Measurements from ENCODE around the gene FOXM1. TPM values are rescaled to one million over a fixed set of nuclear protein-coding genes. Genes with fewer than 3 reads are reported as not detected.
"Not testable (repeated sequence)": the region's sequence is repeated elsewhere in the genome, so short reads cannot be mapped to it uniquely, and the experiment has no call there.

FOXM1 gene
- total RNA-seq, 1 donor from 2014 or later = 1.2 TPM

DNA sequence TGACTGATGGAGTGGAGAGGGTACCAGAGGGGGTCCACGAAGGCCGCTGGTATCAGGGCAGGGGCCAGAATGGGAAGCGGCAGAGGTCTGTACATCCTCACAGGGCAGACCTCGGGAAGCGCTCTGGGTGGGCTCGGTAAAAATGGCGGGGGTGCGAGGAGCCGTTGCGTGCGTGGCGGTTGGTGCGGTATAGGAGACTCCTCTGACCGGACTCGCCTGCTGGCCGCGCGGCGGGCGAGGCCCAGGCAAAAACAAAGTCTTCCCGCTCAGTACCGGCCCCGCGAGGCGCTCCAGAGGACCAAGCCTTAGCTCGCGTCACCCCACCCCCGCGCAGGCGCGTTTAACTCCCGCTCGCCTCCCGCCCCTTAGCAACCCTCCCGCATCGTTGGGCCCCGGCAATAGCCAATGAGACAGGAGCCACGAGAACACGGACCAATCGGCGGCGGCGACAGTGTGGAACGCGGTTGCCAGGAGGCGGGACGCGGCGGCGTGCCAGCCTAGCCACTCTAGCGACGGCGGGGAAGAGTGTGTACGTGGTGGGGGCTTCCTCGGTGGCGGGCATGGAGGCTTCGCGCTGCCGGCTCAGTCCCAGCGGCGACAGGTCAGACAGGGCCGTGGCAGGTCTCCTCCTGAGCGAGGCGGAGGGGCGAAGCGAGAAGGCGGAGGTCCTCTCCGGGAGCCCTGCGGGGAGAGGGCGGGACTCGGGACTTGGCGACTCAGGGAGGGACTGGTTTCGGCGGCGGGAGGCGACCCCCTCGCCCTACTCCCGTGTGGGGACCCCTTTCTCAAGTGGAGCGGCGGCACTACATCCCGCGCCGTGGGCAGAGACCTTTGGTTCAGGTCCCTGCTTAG is 13.6 kb upstream of the FOXM1 start, which contains the start of gene TULP3:
TULP3 (plus strand) TSS at position 504 of the 852 bp plus-strand sequence; CDS start at position 561, 57 bp downstream.
- DNase-seq (ENCODE audit: missing footprints) (peak; percentile 99), ATAC-seq (peak; percentile 99)
- intact Hi-C loops (cut with DNase I) = loop anchor here (2.0 to 5.0 kb wide), 2 partner anchors 67 to 146 kb away; partner anchors contain the start of gene TEAD4

DNA sequence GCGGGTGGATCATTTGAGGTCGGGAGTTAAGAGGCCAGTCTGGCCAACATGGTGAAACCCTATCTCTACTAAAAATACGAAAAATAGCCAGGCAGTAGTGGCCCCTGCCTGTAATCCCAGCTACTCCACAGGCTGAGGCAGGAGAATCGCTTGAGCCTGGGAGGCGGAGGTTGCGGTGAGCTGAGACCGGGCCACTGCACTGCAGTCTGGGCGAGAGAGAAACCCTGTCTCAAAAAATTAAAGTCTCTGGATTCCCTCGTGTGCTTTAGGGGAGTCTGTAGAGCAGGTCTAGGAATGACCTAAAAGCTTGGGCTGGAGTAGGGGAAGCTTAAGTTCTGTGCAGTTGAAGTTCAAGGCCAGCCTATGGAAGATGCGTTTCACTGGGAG is 13.0 kb upstream of the FOXM1 start:
- DNase-seq (ENCODE audit: missing footprints) (no peak), ATAC-seq (no peak)
- intact Hi-C loops (cut with DNase I) = loop anchor here (2.0 to 5.0 kb wide), 2 partner anchors 67 to 147 kb away; partner anchors contain the start of gene TEAD4

DNA sequence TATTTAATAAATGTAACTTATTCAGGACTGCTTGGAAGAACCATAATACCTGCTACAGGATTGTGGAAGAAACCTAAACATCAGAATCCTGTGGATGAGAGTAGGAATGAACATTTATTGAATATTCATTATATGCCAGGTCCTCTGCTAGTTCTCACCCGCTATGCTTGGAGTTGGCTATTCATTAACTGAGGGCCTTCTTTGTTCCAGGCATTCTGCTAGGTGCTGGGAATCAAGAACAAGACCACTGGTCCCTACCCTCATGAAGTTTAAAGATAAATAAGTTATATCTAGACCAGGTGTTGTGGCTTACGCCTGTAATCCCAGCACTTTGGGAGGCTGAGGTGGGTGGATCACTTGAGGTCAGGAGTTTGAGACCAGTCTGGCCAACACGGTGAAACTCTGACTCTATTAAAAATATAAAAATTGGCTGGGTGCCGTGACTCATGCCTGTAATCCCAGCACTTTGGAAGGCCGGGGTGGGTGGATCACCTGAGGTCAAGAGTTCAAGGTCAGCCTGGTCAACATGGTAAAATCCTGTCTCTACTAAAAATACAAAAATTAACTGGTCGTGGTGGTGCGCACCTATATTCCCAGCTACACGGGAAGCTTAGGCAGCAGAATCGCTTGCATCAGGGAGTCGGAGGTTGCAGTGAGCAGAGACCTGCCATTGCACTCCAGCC is 9.9 kb upstream of the FOXM1 start:
- DNase-seq (ENCODE audit: missing footprints) (no peak), ATAC-seq (no peak)
- intact Hi-C loops (cut with DNase I) = loop anchor here (5.0 kb wide), 1 partner anchor 55 kb away; no protein-coding TSS in a partner anchor

DNA sequence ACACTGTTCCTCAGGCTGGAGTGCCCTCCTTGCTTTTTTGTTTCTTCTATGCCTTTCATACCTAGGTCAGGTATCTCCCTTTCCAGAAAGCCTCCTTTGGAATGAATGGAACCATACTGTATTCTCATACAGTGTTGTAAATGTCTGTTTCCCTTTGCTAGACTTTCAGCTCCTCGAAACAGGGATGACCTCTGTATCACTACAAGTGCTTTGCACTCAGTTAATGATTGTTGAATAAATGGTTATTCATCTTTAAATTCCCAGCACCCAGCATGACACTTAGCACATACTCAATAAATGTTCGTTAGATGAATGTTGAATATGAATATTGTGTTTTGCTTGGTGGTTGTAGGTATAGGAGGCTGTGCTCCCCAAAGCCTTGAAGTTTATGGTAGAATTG is 7.8 kb upstream of the FOXM1 start:
- intact Hi-C loops (cut with DNase I) = loop anchor here (5.0 kb wide), 1 partner anchor 57 kb away; no protein-coding TSS in a partner anchor
- DNase-seq (ENCODE audit: missing footprints) = no peak
- ATAC-seq = no peak

GRCh38 chr12:2879853-2880252 is 2.9 kb upstream of the FOXM1 start:
- ATAC-seq (no peak), DNase-seq (ENCODE audit: missing footprints) (no peak)
- intact Hi-C loops (cut with DNase I) = no loop called here

DNA sequence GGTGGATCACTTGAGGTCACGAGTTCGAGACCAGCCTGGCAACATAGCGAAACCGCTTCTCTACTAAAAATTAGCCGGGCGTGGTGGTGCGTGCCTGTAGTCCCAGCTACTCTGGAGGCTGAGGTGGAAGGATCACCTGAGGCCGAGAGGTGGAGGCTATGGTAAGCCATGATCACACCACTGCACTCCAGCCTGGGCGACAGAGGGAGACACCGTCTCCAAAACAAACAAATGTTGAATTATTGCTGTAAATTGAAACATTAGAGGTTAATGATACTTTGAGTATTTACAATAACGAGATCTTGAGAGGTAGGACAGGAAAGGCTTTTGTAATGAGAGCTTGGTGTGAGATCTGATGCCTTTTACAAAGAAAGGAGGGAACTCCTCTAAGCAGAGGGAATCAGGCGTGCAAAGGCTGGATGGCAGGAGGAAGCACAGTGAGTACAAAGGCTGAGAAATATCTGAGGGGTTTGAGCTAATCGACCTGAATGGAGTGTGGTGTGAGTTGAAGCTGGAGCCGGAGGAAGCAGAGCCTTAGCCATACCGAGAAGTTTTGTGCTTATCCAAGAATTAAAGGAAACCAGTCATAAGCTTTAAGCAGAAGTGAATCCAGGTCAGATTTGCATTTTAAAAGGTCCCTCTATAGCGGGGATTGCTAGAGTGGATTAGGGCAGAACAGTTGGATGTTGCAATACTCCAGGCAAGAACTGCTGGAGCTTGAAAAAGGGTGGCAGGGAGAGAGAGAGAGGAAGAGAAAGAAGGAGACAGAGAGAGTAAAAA is 1.2 kb upstream of the FOXM1 start:
- DNase-seq (ENCODE audit: missing footprints) (no peak), ATAC-seq (no peak)
- intact Hi-C loops (cut with DNase I) = no loop called here

GRCh38 chr12:2876431-2877046 is 435 bp downstream of the FOXM1 start:
- intact Hi-C loops (cut with DNase I) = no loop called here
- no peak for ATAC-seq
- DNase-seq (ENCODE audit: missing footprints) = no peak

DNA sequence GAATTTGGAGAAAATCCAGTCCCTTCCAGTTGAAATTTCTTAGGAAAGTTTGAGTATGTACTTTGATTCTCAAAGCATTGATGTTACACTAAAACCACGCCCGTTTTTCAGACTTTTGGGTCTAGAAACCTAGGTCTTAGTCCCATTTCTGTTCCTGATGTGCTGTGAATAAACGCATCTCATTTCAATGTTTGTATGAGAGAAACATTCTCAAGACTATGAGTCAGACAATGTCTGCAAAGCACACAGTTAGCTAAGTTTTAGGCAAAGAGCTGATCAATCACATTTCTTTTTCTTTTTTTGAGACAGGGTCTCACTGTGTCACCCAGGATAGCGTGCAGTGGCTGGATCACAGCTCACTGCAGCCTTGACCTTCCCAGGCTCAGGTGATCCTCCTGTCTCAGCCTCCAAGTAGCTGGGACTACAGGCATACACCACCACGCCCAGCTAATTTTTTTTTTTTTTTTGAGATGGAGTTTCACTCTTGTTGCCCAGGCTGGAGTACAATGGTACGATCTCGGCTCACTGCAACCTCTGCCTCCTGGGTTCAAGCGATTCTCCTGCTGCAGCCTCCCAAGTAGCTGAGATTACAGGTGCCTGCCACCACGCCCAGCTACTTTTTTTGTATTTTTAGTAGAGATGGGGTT is 7.9 kb downstream of the FOXM1 start:
- intact Hi-C loops (cut with DNase I); DNase-seq (ENCODE audit: missing footprints); ATAC-seq: not testable (repeated sequence)

- no peak for ATAC-seq
- intact Hi-C loops (cut with DNase I) = no loop called here
- no peak for DNase-seq (ENCODE audit: missing footprints)
Observed at GRCh38 chr12:2864198-2864597, 12.8 kb downstream of the FOXM1 start.

DNA sequence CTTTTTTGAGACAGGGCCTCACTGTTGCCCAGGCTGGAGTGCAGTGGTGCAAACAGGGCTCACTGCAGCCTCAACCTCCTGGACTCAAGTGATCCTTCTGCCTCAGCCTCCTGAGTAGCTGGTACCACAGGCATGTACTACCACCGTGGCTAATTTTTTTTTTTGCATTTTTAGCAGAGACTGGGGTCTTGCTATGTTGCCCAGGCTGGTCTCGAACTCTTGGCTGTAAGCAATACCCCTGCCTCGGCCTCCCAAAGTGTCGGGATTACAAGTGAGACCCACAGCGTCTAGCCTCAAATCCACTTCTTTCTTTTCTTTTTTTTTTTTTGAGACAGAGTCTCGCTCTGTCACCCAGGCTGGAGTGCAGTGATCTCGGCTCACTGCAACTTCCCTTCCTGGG is 13.6 kb downstream of the FOXM1 start:
- ATAC-seq; DNase-seq (ENCODE audit: missing footprints); intact Hi-C loops (cut with DNase I): not testable (repeated sequence)

DNA sequence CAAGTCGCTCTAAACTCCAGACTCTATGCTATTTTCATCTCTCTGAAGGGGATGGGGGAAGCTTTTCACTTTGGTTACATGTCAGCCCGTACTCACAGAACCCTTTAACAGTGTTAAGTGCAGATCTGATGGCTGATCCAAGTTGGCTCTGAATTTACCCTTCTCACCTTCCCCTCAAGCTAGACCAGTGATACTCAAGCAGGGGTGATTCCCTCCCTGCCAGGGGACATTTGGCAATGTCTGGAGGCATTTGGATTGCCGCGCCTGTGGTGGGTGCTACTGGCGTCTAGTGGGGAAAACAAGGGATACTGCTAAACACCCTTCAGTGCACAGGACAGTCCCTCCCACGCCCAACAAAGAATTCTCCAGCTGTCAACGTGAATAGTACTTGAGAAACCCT is 14.1 kb downstream of the FOXM1 start:
- no peak for ATAC-seq
- intact Hi-C loops (cut with DNase I) = no loop called here
- DNase-seq (ENCODE audit: missing footprints) = no peak

DNA sequence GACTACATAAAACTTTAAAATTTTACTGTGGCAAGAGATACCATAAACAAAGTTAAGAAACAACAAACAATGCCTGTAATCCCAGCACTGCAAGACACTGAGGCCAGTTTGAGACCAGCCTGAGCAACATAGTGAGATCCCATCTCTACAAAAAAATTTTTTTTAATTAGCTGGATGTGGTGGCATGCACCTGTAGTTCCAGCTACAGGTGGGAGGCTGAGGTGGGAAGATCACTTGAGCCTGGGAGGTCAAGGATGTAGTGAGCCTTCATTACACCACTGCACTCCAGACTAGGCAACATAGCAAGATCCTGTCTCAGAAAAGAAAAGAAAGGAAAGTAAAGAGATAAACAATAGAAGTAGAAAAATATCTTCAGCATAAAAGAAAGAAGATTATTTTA is 16.8 kb downstream of the FOXM1 start:
- no peak for DNase-seq (ENCODE audit: missing footprints)
- intact Hi-C loops (cut with DNase I) = no loop called here
- no peak for ATAC-seq

DNA sequence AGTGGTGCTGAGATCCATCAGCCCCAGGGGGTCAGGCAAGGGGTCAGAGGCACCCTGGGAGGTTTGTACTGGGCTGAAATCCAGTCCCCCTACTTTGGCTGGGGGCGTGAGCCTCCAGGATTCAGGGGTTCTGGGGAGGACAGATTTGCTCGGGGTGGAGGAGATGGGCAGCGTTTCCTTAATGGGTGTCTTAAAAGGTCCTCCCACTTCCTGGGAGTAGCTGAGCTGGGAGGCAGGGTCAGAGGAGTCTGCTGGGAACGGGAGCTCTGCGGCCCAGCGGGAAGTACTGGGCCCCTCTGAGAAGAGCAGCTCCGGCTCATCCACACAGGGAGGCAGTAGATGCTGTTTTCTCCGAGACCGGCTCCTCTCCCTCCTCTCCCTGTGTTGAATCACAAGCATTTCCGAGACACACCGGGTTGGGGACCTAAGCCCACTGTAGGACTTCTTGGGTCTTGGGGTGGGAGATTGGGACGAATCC is 18.0 kb downstream of the FOXM1 start:
- ATAC-seq = peak; percentile 44
- intact Hi-C loops (cut with DNase I) = no loop called here
- DNase-seq (ENCODE audit: missing footprints) = no peak

GRCh38 chr12:2858334-2858733 is 18.6 kb downstream of the FOXM1 start:
- ATAC-seq = no peak
- intact Hi-C loops (cut with DNase I) = no loop called here

DNA sequence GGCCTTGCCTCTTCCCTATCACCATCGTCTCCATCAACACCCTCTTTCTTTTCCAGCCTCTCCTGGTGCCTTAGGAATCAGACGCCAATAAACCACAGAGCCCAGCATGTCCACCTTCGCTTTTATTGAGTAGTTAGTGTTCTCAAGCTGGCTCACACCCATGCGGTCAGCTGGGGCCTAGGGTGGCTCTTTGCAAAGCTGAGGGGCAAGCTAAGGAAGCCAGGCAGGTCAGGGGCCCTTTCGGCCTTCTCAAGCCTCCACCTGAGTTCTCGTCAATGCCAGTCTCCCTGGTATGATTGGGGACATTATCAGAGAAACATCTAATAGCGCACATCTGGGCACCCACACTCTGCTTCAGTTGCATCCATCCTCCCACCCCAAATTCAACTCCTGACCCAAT is 19.4 kb downstream of the FOXM1 start:
- intact Hi-C loops (cut with DNase I) = no loop called here
- no peak for ATAC-seq
- no peak for DNase-seq (ENCODE audit: missing footprints)

More at GRCh38 chr12:2858334-2858733, 18.6 kb downstream of the FOXM1 start:
- no peak for DNase-seq (ENCODE audit: missing footprints)

GRCh38 chr12:2857021-2857431 is 19.9 kb downstream of the FOXM1 start, which contains the start of gene TEX52:
TEX52 (minus strand) TSS chr12:2857039; CDS start chr12:2857026, 13 bp downstream.
- ATAC-seq = no peak
- intact Hi-C loops (cut with DNase I) = no loop called here
- DNase-seq (ENCODE audit: missing footprints) = no peak

DNA sequence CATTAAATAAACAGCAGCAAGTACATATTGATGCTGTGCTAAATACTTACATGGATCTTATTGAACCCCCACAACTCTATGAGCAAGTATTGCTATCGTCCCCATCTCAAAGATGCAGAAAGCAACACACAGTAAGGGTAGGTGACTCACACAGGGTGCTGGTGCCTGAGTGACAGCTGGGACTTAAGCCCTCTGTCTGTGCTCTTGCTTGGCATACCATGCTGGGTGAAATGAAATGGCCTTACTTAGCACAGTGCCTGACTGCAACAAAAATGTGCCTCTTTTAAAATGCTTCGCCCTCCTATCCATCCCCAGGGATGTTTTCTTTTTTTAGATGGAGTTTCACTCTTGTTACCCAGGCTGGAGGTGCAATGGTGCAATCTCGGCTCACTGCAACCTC is 20.9 kb downstream of the FOXM1 start:
- ATAC-seq (no peak), DNase-seq (ENCODE audit: missing footprints) (no peak)
- intact Hi-C loops (cut with DNase I) = no loop called here

- no peak for DNase-seq (ENCODE audit: missing footprints)
- ATAC-seq = no peak
- intact Hi-C loops (cut with DNase I) = no loop called here
Observed at GRCh38 chr12:2855546-2855945, 21.4 kb downstream of the FOXM1 start.

All from Right ventricle myocardium inferior (tissue), 1 donor.